SK-N-SH treated with all-trans-retinoic acid at 6 μM for 48 hours (cell line): ENCODE measurements around the gene ATP5PD.

Experiments
- ATAC-seq: fragments of 200-7000 bp; cut with Tn5 transposase; 3 replicates; pipeline ENCODE4 v1.9.1; 2020; ENCODE audit warnings: mild to moderate bottlenecking, moderate library complexity
- ARNTL ChIP-seq: fragments of 450-650 bp; formaldehyde crosslinking; IDR thresholded peaks from 2 replicates; pipeline ENCODE4 v1.5.0; 2020; ENCODE audit warnings: low read depth, mild to moderate bottlenecking, moderate library complexity, borderline replicate concordance
- BACH2 ChIP-seq: fragments of 250-450 bp; sonication (Bioruptor Pico); IDR thresholded peaks from 2 replicates; pipeline ENCODE4 v1.9.0; 2021; ENCODE audit warnings: mild to moderate bottlenecking, borderline replicate concordance
- CSDC2 ChIP-seq: fragments of 250-450 bp; sonication (Bioruptor Pico); IDR thresholded peaks from 2 replicates; pipeline ENCODE4 v1.5.0; 2020; ENCODE audit warnings: mild to moderate bottlenecking, moderate library complexity
- ESRRG ChIP-seq: fragments of 250-450 bp; sonication (Bioruptor Pico); IDR thresholded peaks from 2 replicates; pipeline ENCODE4 v1.6.1; 2021; ENCODE audit warnings: mild to moderate bottlenecking
- ISL1 ChIP-seq: fragments of 250-450 bp; sonication (Bioruptor Pico); IDR thresholded peaks from 2 replicates; pipeline ENCODE4 v2.1.2; 2022; ENCODE audit warnings: mild to moderate bottlenecking, moderate library complexity
- OSR1 ChIP-seq: fragments of 250-450 bp; sonication (Bioruptor Pico); IDR thresholded peaks from 2 replicates; pipeline ENCODE4 v1.8.0; 2022; ENCODE audit warnings: moderate library complexity, mild to moderate bottlenecking, inconsistent platforms
- PPARA ChIP-seq: fragments of 250-450 bp; sonication (Bioruptor Pico); IDR thresholded peaks from 2 replicates; pipeline ENCODE4 v1.5.0; 2020; ENCODE audit warnings: mild to moderate bottlenecking, borderline replicate concordance
- RARB ChIP-seq: fragments of 250-450 bp; sonication (Bioruptor Pico); IDR thresholded peaks from 2 replicates; pipeline ENCODE4 v1.8.0; 2021; ENCODE audit warnings: mild to moderate bottlenecking, moderate library complexity
- SNAI2 ChIP-seq: fragments of 250-450 bp; sonication (Bioruptor Pico); IDR thresholded peaks from 2 replicates; pipeline ENCODE4 v1.5.0; 2020; ENCODE audit warnings: mild to moderate bottlenecking, moderate library complexity
- TCF4 ChIP-seq: fragments of 250-450 bp; sonication (Bioruptor Pico); IDR thresholded peaks from 2 replicates; pipeline ENCODE4 v1.8.0; 2021; ENCODE audit warnings: mild to moderate bottlenecking, moderate library complexity, borderline replicate concordance
- TOX ChIP-seq: fragments of 250-450 bp; sonication (Bioruptor Pico); IDR thresholded peaks from 2 replicates; pipeline ENCODE4 v1.8.0; 2021; ENCODE audit warnings: mild to moderate bottlenecking, moderate library complexity, borderline replicate concordance
- ZC3H10 ChIP-seq: fragments of 250-450 bp; sonication (Bioruptor Pico); IDR thresholded peaks from 2 replicates; pipeline ENCODE4 v1.5.1; 2021; ENCODE audit warnings: mild to moderate bottlenecking, moderate library complexity
- ZFP3 ChIP-seq: fragments of 250-450 bp; sonication (Bioruptor Pico); IDR thresholded peaks from 2 replicates; pipeline ENCODE4 v1.5.0; 2020; ENCODE audit warnings: mild to moderate bottlenecking, moderate library complexity
- ZNF565 ChIP-seq: fragments of 450-650 bp; formaldehyde crosslinking; conservative IDR thresholded peaks from 2 replicates; pipeline ENCODE4 v1.5.0; 2020; ENCODE audit warnings: low read depth, mild to moderate bottlenecking, moderate library complexity
- ZNF70 ChIP-seq: fragments of 450-650 bp; formaldehyde crosslinking; IDR thresholded peaks from 2 replicates; pipeline ENCODE4 v1.5.0; 2020; ENCODE audit warnings: mild to moderate bottlenecking, moderate library complexity
- ZNF8 ChIP-seq: fragments of 450-650 bp; formaldehyde crosslinking; IDR thresholded peaks from 2 replicates; pipeline ENCODE4 v1.5.0; 2020; ENCODE audit warnings: mild to moderate bottlenecking, moderate library complexity
- TF ChIP-seq, protein P1 (sequence below): fragments of 250-450 bp; sonication (Bioruptor Pico); IDR thresholded peaks from 2 replicates; pipeline ENCODE4 v1.8.0; 2021; ENCODE audit warnings: low read depth, mild to moderate bottlenecking, moderate library complexity, borderline replicate concordance
- TF ChIP-seq, protein P2 (sequence below): fragments of 250-450 bp; sonication (Bioruptor Pico); IDR thresholded peaks from 2 replicates; pipeline ENCODE4 v1.5.1; 2021; ENCODE audit warnings: mild to moderate bottlenecking, moderate library complexity
- TF ChIP-seq, protein P3 (sequence below): fragments of 250-450 bp; sonication (Bioruptor Pico); IDR thresholded peaks from 2 replicates; pipeline ENCODE4 v1.5.0; 2020; ENCODE audit warnings: mild to moderate bottlenecking, moderate library complexity
- TF ChIP-seq, protein P4 (sequence below): fragments of 250-450 bp; sonication (Bioruptor Pico); IDR thresholded peaks from 2 replicates; pipeline ENCODE4 v1.8.0; 2020; ENCODE audit warnings: mild to moderate bottlenecking, moderate library complexity, borderline replicate concordance
- TF ChIP-seq, protein P5 (sequence below): fragments of 250-450 bp; sonication (Bioruptor Pico); IDR thresholded peaks from 2 replicates; pipeline ENCODE4 v1.5.1; 2020; ENCODE audit warnings: low read depth, mild to moderate bottlenecking, moderate library complexity

ATP5PD gene

DNA sequence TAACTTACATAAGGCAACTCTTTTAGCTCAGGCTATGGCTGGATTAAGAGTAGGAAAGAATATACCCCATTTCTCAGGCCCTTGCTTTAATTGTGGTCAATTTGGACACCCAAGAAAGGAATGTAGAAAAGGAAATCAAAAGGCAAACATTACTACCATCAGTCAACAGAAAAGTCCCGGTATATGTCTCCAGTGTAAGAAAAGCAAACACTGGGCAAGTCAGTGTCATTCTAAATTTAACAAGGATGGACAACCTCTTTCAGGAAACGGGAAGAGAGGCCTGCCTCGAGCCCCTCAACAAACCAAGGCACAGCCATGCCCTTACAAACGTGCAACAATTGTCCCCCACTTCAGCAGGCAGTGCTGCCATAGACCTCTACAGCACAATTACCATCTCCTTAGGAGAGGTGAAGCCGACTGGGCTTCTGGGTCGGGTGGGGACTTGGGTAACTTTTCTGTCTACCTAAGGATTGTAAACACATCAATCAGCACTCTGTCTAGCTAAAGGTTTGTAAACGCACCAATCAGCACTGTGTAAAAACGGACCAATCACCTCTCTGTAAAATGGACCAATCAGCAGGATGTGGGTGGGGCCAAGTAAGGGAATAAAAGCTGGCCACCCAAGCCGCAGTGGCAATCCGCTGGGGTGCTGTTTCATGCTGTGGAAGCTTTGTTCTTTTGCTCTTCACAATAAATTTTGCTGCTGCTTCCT is 21.9 kb downstream of the ATP5PD start:
- no peak for ATAC-seq
- TF ChIP-seq, protein P1, sequence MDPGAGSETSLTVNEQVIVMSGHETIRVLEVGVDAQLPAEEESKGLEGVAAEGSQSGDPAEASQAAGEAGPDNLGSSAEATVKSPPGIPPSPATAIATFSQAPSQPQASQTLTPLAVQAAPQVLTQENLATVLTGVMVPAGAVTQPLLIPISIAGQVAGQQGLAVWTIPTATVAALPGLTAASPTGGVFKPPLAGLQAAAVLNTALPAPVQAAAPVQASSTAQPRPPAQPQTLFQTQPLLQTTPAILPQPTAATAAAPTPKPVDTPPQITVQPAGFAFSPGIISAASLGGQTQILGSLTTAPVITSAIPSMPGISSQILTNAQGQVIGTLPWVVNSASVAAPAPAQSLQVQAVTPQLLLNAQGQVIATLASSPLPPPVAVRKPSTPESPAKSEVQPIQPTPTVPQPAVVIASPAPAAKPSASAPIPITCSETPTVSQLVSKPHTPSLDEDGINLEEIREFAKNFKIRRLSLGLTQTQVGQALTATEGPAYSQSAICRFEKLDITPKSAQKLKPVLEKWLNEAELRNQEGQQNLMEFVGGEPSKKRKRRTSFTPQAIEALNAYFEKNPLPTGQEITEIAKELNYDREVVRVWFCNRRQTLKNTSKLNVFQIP (CRISPR knock-in tag): no peak
- TF ChIP-seq ISL1 (CRISPR knock-in tag) (no peak), ARNTL (CRISPR knock-in tag) (no peak), OSR1 (CRISPR knock-in tag) (no peak), ZNF8 (CRISPR knock-in tag) (no peak), ESRRG (no peak), TOX (no peak), PPARA (CRISPR knock-in tag) (no peak), RARB (CRISPR knock-in tag) (no peak), BACH2 (CRISPR knock-in tag) (no peak), ZFP3 (CRISPR knock-in tag) (no peak), ZC3H10 (no peak), SNAI2 (CRISPR knock-in tag) (no peak), CSDC2 (no peak)
- TF ChIP-seq, protein P2, sequence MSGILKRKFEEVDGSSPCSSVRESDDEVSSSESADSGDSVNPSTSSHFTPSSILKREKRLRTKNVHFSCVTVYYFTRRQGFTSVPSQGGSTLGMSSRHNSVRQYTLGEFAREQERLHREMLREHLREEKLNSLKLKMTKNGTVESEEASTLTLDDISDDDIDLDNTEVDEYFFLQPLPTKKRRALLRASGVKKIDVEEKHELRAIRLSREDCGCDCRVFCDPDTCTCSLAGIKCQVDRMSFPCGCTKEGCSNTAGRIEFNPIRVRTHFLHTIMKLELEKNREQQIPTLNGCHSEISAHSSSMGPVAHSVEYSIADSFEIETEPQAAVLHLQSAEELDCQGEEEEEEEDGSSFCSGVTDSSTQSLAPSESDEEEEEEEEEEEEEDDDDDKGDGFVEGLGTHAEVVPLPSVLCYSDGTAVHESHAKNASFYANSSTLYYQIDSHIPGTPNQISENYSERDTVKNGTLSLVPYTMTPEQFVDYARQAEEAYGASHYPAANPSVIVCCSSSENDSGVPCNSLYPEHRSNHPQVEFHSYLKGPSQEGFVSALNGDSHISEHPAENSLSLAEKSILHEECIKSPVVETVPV (CRISPR knock-in tag): no peak
- TF ChIP-seq, protein P3, sequence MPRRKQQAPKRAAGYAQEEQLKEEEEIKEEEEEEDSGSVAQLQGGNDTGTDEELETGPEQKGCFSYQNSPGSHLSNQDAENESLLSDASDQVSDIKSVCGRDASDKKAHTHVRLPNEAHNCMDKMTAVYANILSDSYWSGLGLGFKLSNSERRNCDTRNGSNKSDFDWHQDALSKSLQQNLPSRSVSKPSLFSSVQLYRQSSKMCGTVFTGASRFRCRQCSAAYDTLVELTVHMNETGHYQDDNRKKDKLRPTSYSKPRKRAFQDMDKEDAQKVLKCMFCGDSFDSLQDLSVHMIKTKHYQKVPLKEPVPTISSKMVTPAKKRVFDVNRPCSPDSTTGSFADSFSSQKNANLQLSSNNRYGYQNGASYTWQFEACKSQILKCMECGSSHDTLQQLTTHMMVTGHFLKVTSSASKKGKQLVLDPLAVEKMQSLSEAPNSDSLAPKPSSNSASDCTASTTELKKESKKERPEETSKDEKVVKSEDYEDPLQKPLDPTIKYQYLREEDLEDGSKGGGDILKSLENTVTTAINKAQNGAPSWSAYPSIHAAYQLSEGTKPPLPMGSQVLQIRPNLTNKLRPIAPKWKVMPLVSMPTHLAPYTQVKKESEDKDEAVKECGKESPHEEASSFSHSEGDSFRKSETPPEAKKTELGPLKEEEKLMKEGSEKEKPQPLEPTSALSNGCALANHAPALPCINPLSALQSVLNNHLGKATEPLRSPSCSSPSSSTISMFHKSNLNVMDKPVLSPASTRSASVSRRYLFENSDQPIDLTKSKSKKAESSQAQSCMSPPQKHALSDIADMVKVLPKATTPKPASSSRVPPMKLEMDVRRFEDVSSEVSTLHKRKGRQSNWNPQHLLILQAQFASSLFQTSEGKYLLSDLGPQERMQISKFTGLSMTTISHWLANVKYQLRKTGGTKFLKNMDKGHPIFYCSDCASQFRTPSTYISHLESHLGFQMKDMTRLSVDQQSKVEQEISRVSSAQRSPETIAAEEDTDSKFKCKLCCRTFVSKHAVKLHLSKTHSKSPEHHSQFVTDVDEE (CRISPR knock-in tag): no peak
- TF ChIP-seq, protein P4, sequence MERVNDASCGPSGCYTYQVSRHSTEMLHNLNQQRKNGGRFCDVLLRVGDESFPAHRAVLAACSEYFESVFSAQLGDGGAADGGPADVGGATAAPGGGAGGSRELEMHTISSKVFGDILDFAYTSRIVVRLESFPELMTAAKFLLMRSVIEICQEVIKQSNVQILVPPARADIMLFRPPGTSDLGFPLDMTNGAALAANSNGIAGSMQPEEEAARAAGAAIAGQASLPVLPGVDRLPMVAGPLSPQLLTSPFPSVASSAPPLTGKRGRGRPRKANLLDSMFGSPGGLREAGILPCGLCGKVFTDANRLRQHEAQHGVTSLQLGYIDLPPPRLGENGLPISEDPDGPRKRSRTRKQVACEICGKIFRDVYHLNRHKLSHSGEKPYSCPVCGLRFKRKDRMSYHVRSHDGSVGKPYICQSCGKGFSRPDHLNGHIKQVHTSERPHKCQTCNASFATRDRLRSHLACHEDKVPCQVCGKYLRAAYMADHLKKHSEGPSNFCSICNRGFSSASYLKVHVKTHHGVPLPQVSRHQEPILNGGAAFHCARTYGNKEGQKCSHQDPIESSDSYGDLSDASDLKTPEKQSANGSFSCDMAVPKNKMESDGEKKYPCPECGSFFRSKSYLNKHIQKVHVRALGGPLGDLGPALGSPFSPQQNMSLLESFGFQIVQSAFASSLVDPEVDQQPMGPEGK (CRISPR knock-in tag): no peak

DNA sequence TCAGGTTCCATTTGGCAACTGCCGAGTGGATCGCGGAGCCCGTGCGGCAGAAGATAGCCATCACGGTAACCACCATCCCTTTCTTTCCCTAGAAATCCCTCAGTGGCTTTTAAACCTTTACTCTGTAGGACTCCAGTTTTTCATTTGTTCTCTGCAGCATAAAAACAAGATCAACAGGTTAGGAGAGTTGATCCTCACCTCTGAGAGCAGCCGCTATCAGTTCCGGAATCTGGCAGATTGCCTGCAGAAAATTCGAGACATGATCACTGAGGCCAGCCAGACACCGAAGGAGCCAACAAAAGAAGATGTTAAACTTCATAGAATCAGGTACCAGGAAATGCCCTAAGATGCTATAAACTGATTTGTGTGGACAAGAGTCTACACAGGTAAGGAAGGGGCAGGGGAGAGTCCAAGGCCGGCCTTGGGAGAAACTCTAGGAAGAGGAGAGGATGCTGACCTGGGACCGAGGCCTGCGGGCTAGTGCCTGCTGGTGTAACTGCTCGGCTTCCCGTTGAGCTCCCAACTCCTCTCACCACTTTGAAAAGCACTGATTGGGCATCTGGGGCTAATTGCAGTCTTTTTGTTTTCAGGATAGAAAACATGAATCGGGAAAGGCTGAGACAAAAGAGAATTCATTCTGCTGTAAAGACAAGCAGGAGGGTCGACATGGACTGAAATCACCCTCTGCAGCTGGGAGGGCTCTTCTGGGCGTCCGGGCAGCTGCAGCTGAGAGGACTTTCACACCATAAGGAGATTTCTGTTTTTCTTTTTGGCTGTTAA is 26.2 kb downstream of the ATP5PD start:
- TF ChIP-seq ZNF8 (CRISPR knock-in tag) (no peak), CSDC2 (no peak), ZNF70 (no peak), PPARA (CRISPR knock-in tag) (no peak), TOX (no peak), ZNF565 (no peak), TCF4 (CRISPR knock-in tag) (no peak), OSR1 (CRISPR knock-in tag) (no peak)
- TF ChIP-seq, protein P5, sequence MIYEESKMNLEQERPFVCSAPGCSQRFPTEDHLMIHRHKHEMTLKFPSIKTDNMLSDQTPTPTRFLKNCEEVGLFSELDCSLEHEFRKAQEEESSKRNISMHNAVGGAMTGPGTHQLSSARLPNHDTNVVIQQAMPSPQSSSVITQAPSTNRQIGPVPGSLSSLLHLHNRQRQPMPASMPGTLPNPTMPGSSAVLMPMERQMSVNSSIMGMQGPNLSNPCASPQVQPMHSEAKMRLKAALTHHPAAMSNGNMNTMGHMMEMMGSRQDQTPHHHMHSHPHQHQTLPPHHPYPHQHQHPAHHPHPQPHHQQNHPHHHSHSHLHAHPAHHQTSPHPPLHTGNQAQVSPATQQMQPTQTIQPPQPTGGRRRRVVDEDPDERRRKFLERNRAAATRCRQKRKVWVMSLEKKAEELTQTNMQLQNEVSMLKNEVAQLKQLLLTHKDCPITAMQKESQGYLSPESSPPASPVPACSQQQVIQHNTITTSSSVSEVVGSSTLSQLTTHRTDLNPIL (CRISPR knock-in tag): no peak
- TF ChIP-seq, protein P4 (CRISPR knock-in tag): no peak
- TF ChIP-seq, protein P2 (CRISPR knock-in tag): no peak
- ATAC-seq: no peak
